GM19463 (cell line): ENCODE results near the gene DVL1.

Experiments
- ATAC-seq: cut with Tn5 transposase; IDR thresholded peaks from one replicate; pipeline ENCODE4 v1.9.1; 2021; ENCODE audit warnings: mild to moderate bottlenecking, moderate library complexity; ENCODE audit not compliant: unreplicated experiment

DVL1 gene

DNA sequence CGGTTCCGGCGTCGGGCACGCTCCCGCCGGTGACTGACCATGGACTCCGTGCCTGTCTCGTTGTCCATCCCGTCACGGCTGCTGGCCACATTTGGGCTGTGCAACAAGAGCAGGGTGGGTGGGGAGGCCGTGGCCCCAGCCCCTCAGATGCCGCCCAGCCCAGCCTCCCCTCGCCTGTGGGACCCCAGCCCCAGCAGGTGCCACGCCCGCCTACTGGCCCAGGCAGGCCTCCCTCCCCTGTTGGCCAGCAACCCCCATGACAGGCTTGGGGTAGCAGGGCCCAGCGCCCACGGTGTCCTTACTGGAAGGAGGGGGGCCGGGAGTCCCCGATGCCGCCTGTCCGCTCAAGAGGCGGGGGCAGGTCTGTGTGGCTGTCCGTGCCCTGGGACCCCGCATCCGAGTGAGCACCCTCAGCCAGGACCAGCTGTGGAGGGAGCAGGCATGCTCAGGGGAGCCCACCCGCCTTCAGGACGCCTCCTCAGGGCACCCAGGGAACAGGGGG, 7.1 kb downstream of the DVL1 start:
- no peak for ATAC-seq

- no peak for ATAC-seq
Measured at GRCh38 chr1:1341549-1342021, 7.6 kb downstream of the DVL1 start.

DNA sequence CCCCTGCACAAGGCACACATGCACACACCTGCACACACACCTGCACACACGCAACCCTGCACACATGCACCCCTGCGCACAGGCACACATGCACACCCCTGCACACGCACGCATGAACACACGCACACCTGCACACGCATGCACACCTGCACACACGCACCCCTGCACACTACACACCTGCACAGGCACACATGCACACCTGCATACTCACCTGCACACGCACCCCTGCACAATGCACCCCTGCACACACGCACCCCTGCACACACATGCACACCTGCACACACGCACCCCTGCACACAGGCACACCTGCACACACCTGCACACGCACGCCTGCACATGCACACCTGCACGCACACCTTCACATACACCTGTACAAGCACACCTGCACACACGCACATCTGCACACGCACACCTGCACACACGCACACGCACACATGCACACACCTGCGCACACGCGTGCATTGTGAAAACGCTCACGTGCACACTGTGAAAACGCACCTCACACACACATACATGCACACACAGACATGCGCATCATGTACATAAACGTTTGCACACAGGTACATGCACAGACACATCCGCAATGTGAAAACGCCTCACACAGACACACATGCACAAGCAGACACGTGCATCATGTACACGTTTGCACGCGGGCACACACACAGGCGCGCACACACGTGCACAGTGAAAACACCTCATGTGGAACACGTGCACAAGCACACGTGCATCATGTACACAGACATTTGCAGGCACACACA, 8.2 kb downstream of the DVL1 start:
- no peak for ATAC-seq

DNA sequence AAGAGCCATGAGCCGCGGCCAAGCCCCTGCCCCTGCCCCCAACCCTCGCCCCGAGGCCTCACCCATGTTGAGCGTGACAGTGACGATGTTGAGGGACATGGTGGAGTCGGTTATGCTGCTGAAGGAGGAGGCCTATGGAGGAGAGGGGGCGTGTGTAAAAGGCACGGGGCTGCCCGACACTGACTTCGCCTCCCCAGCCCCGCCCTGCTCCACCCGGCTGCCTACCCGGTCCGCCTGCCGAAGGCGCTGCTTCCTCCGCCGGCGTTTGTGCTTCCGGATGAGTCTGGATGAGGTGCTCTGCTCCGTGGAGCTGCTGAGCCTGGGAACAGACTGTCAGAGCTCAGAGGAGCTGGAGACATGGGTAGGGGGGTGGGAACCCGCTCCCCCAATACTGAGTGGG, 9.0 kb downstream of the DVL1 start:
- ATAC-seq = no peak

DNA sequence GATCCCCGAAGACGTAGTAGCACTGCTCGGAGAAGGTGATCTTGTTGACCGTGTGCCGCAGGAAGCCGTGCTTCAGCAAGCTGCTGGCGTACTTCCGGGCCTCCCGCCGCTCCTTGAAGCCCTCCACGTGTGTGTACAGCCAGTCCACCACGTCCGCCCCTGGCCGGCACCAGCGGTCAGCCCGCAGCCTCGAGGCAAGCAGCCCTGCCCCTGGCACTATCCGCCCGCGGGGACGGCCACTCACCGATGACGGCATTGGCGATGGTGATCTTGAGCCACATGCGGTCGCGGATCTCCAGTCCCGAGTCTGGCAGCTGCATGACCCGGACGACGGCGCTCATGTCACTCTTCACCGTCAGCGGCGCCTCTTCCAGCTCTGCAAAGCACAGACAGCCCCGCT, 10.9 kb downstream of the DVL1 start:
- no peak for ATAC-seq

DNA sequence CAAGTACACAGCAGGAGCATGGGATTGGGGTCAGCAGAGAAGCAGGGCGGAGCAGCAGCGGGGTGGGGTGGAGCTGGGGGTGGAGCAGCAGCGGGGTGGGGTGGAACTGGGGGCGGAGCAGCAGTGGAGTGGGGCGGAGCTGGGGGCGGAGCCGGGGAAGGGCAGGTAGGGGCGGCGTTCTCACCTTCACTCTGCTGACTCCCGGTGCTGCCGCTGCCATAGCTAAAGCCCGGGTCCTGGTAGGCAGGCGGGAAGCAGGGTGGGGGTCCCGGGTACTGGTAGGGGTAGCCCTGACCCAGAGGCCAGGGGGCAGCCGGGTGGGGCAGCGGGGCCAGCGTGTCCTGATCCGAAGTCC, 11.4 kb downstream of the DVL1 start:
- no peak for ATAC-seq

DNA sequence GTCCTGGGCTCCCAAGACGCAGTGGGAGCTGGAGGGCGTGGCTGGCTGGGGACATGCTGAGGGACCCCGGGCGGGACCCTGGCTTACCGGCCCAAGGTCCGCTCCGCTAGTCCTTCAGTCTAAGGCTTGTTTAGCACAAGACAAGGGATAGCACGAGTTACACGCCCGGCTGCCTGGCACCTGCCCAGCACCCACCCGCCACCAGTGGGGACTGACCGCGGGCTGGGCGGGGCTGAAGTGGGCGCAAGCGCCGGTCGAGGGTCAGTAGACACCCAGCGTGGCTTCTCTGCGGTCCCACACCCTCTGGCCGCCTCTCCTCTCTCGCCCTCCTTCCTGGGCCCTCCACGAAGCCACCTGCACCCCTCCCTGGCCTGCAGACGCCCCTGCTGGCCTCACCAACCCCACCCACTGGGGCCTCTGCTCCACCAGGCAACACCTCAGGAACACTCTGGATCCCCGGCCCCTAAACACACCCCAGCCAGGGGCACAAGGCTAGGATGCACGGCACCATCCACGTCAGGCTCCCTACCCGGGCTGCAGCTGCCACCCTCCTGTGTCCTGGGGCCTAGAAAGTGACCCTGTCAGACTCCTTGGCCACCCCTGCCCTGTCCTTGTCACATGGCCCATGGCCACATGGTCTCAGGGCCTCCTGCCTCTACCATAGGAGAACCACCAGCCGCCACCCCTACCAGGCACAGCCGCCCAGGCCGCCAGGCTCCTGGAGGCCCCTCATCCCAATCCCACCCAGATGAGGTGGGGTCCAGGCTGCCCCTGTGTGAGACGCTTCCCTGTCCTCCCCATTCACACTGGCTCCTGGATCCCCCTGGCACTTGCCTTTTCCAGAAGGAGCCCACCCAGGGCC, 12.1 kb downstream of the DVL1 start:
- ATAC-seq = no peak

DNA sequence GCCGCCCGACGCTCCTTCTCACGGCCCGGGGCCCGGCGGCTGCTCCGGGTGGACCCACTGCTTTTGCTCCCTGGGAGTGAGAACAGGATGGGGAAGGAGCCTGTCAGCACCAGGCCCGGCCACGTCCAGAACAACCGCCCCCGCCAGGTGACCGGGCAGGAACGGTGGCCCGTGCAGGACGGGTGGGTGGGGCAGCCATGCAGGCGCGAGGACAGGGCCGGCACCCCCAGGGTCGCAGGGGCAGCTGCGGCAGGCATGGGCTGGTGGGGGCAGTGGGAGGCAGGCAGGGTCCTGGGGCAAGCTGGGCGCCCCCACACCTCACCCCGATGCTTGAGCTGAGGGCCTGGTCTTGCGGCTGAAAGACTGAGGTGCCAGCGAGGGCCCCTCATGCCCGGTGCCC, 12.8 kb downstream of the DVL1 start:
- ATAC-seq = no peak

- no peak for ATAC-seq
Measured at GRCh38 chr1:1335792-1336248, 13.4 kb downstream of the DVL1 start.

DNA sequence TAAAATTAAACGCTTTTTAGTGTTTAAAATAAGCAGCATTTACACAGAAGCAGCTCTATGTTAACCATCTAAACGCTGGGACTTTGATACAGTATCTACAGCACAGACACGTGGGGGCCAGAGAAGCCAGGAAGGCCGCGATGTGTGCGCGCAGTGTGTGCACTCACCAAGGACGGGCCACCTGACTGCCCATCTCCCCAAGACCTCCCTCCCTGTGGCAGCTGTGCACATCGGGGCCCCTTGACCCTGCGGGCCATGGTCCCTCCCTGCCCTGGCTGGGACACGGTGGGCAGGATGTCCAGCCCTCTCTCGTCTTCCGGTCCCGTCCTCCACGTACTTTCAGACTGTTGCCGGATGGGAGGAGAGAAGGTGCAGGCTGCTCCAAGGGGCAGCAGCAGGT, 13.9 kb downstream of the DVL1 start:
- no peak for ATAC-seq

GRCh38 chr1:1334835-1335234, 14.4 kb downstream of the DVL1 start:
- no peak for ATAC-seq

DNA sequence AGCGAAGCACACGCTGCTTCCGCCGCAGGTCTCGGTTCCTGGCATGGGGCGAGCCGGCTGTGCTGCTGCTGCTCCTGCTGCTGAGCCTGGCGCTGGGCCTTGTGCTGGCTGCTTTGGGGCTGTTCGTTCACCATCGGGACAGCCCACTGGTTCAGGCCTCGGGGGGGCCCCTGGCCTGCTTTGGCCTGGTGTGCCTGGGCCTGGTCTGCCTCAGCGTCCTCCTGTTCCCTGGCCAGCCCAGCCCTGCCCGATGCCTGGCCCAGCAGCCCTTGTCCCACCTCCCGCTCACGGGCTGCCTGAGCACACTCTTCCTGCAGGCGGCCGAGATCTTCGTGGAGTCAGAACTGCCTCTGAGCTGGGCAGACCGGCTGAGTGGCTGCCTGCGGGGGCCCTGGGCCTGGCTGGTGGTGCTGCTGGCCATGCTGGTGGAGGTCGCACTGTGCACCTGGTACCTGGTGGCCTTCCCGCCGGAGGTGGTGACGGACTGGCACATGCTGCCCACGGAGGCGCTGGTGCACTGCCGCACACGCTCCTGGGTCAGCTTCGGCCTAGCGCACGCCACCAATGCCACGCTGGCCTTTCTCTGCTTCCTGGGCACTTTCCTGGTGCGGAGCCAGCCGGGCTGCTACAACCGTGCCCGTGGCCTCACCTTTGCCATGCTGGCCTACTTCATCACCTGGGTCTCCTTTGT, 15.5 kb downstream of the DVL1 start:
- no peak for ATAC-seq

DNA sequence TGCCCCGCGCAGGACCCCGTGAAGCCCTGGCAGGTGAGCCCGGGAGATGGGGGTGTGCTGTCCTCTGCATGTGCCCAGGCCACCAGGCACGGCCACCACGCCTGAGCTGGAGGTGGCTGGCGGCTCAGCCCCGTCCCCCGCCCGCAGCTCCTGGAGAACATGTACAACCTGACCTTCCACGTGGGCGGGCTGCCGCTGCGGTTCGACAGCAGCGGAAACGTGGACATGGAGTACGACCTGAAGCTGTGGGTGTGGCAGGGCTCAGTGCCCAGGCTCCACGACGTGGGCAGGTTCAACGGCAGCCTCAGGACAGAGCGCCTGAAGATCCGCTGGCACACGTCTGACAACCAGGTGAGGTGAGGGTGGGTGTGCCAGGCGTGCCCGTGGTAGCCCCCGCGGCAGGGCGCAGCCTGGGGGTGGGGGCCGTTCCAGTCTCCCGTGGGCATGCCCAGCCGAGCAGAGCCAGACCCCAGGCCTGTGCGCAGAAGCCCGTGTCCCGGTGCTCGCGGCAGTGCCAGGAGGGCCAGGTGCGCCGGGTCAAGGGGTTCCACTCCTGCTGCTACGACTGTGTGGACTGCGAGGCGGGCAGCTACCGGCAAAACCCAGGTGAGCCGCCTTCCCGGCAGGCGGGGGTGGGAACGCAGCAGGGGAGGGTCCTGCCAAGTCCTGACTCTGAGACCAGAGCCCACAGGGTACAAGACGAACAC, 16.3 kb downstream of the DVL1 start:
- ATAC-seq = no peak

DNA sequence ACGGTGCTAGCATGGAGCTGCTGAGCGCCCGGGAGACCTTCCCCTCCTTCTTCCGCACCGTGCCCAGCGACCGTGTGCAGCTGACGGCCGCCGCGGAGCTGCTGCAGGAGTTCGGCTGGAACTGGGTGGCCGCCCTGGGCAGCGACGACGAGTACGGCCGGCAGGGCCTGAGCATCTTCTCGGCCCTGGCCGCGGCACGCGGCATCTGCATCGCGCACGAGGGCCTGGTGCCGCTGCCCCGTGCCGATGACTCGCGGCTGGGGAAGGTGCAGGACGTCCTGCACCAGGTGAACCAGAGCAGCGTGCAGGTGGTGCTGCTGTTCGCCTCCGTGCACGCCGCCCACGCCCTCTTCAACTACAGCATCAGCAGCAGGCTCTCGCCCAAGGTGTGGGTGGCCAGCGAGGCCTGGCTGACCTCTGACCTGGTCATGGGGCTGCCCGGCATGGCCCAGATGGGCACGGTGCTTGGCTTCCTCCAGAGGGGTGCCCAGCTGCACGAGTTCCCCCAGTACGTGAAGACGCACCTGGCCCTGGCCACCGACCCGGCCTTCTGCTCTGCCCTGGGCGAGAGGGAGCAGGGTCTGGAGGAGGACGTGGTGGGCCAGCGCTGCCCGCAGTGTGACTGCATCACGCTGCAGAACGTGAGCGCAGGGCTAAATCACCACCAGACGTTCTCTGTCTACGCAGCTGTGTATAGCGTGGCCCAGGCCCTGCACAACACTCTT, 17.0 kb downstream of the DVL1 start:
- no peak for ATAC-seq

GRCh38 chr1:1331068-1331965, 17.9 kb downstream of the DVL1 start, which contains the start of gene TAS1R3:
TSS of gene TAS1R3 (plus strand) at chr1:1331280. CDS start at chr1:1331346, 66 bp downstream.
- ATAC-seq = no peak

DNA sequence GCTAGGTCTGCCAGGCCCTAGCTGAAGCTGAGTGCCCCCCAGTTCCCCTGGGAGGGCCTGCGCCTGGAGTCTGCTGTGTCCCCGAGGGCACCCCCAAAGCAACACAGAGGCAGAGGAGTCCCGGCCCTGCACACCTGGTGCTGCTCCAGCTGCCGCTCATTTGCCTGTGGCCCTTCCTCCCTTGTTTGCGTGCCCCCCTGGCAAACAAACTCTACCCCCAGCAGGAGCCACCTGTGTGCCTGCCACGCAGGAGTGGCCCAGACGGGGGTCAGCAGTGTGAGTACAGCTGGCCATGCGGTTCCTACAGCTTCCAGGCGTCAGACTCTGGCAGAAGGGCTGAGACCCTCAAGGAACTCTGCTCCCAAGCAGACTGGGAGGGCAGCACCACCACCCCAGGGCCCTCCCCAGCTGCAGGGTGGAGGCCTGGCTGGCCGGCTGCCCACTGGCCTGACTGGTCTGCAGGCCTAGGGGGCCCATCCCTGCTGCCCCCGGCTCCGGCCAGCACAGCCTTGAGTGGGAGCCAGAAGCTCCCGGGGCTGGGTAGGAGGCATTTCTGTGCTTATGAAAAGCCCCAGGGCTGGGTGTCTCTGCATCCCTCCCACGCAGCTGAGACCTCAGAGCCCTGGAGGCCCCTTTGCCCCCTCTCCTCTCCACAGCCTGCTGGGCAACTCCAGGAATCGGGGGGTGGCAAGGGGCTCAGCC, 18.7 kb downstream of the DVL1 start:
- ATAC-seq = no peak

- no peak for ATAC-seq
Measured at GRCh38 chr1:1329304-1330210, 19.7 kb downstream of the DVL1 start.
